ENCODE data around the gene ACO1.

ACO1 gene

DNA sequence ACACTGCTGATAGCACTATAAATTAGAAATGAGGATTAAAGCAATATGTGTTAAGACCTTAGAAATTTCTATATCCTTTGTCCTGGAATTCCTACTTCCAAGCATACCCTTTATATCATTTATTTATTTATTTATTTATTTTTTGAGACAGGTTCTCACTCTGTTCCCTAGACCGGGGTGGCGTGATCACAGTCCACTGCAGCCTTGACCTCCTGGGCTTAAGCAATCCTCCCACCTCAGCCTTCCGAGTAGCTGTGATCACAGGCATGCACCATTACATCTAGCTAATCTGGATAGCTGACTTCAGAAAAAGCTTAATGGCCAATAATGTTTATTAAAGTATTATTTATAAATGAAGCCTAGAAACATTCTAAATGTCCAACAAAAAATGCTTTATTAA is 27.3 kb downstream of the ACO1 start:
- Histone ChIP-seq H3K36me3 (peaks cover 55 to 82% (median 61%) of the 10 kb centered on the region in 3 donors), H3K27ac (no peak overlapping the region), H3K27me3 (no peaks in the 10 kb centered on the region), H3K9me3 (no peaks in the 10 kb centered on the region), H3K4me3 (no peak overlapping the region), H3K4me1 (no peaks in the 10 kb centered on the region)
- DNase-seq: no peak
- no peak for TF ChIP-seq CTCF (IDR thresholded peaks at IDR 0.05)
- intact Hi-C loops (cut with DNase I; ENCODE audit: low total_unique reads): no loop called here

DNA sequence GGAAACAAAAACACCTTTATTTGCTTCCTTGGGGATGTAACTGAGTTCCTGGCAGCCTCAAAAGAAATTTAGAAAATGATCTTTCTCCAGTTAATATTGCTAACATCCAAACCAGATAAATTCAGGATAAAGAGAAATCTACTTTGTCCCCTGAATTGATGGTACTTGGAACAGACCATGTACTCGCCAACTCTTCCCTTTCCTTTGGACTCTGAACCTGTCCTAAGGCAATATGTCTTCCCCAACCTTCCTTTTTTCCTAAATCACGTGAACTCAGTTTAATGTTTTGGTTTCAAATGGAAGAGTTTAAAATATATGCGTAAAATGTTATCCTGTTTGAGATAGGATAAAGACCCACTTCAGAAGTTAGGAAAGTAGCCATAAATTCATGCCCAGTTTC is 28.0 kb downstream of the ACO1 start:
- no peaks in the 10 kb centered on the region for H3K4me1 ChIP-seq
- intact Hi-C loops (cut with DNase I; ENCODE audit: low total_unique reads): no loop called here
- H3K27ac ChIP-seq: no peak overlapping the region
- no peak overlapping the region for H3K4me3 ChIP-seq
- no peak for TF ChIP-seq CTCF (IDR thresholded peaks at IDR 0.05)
- no peak for DNase-seq
- H3K9me3 ChIP-seq: no peaks in the 10 kb centered on the region
- no peaks in the 10 kb centered on the region for H3K27me3 ChIP-seq
- H3K36me3 ChIP-seq: peaks cover 53 to 78% (median 54%) of the 10 kb centered on the region in 3 donors

- DNase-seq: no peak
- H3K36me3 ChIP-seq: peaks cover 48 to 73% (median 54%) of the 10 kb centered on the region in 3 donors
- H3K4me1 ChIP-seq: no peaks in the 10 kb centered on the region
- H3K9me3 ChIP-seq: no peaks in the 10 kb centered on the region
- H3K27ac ChIP-seq: no peak overlapping the region
- H3K27me3 ChIP-seq: no peaks in the 10 kb centered on the region
- no peak for TF ChIP-seq CTCF (IDR thresholded peaks at IDR 0.05)
- intact Hi-C loops (cut with DNase I; ENCODE audit: low total_unique reads): no loop called here
- H3K4me3 ChIP-seq: no peak overlapping the region
Measured at GRCh38 chr9:32413424-32413823, 29.0 kb downstream of the ACO1 start.

GRCh38 chr9:32414856-32415255 is 30.4 kb downstream of the ACO1 start:
- intact Hi-C loops (cut with DNase I; ENCODE audit: low total_unique reads): no loop called here
- Histone ChIP-seq H3K4me3 (no peak overlapping the region), H3K27me3 (no peaks in the 10 kb centered on the region), H3K36me3 (peaks cover 47 to 71% (median 53%) of the 10 kb centered on the region in 3 donors), H3K4me1 (no peaks in the 10 kb centered on the region), H3K9me3 (no peaks in the 10 kb centered on the region), H3K27ac (no peak overlapping the region)
- DNase-seq: no peak
- TF ChIP-seq CTCF (IDR thresholded peaks at IDR 0.05): no peak

DNA sequence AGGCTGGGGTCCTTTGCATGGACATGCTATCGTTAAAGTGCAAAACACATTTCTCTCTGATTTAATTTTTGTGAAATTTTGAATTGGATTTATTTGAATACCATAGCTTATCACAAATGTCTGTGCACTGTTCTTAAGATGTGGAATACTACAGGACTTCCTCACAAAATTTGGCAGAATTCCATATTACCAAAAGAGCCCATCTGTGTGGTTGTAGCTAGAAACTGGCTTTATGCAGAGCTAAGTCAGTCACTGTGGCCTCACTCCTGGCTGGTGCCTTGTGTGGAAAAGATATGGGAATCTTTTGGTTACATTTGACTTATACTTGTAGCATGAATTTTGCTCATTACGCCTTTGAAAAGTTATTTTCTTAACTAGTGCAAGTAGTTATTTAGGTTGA is 35.5 kb downstream of the ACO1 start:
- no peak overlapping the region for H3K4me3 ChIP-seq
- peaks cover 33 to 83% (median 76%) of the 10 kb centered on the region in 3 donors for H3K36me3 ChIP-seq
- H3K4me1 ChIP-seq: no peaks in the 10 kb centered on the region
- H3K27ac ChIP-seq: no peak overlapping the region
- no peaks in the 10 kb centered on the region for H3K9me3 ChIP-seq
- intact Hi-C loops (cut with DNase I; ENCODE audit: low total_unique reads): no loop called here
- no peaks in the 10 kb centered on the region for H3K27me3 ChIP-seq
- no peak for TF ChIP-seq CTCF (IDR thresholded peaks at IDR 0.05)
- DNase-seq: no peak

DNA sequence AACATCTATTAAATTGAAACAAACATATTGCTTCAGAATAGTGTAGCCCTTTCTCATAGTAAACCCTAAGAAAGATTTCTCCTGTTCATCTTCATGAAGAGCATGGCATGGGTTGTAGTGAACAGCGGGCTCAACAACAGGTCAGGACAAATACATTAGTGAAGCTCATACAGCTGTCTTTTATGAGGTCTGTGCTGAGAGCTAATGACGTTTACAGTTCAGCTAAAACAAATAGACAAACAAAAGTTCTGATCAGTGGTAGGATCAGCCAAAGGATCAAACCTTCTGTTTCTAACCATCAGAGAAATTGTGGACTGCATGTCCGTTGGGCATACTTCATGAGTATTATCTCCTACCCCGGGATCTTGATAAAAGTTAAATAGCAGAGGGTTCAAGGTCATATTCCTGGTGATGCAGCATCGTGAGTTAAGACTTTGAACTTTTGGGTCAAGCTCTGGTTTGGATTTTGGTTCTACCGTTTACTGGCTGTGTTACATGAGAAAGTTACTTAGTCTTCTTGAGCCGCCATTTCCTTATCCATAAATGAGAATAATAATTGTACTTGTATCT is 37.9 kb downstream of the ACO1 start:
- H3K36me3 ChIP-seq: peaks cover 47 to 91% (median 86%) of the 10 kb centered on the region in 3 donors
- no peak overlapping the region for H3K27ac ChIP-seq
- no peaks in the 10 kb centered on the region for H3K9me3 ChIP-seq
- H3K4me3 ChIP-seq: no peak overlapping the region
- no peak for DNase-seq
- intact Hi-C loops (cut with DNase I; ENCODE audit: low total_unique reads): no loop called here
- TF ChIP-seq CTCF (IDR thresholded peaks at IDR 0.05): no peak
- H3K4me1 ChIP-seq: no peaks in the 10 kb centered on the region
- H3K27me3 ChIP-seq: no peaks in the 10 kb centered on the region

All from tibial artery (tissue), 4 donors.